Peyer's patch (tissue), 4 donors: ENCODE data around the gene TMEM132A.

Source experiments
- CTCF ChIP-seq, 6 experiments: fragments of 450-650 bp in 4 of 6; fragments of 200-600 bp in 2 of 6; sonication (generic) in 1 of 6; IDR thresholded peaks; one replicate each; pipeline ENCODE4 v1.5.1; 2017 to 2019; ENCODE audit warnings: antibody characterized with exemption in 6 of 6, mild to moderate bottlenecking in 3 of 6, moderate library complexity in 1 of 6
- POLR2A ChIP-seq, 2 donors: fragments of 450-650 bp; IDR thresholded peaks; one replicate each; pipeline ENCODE4 v1.5.1; 2017; ENCODE audit warnings: antibody characterized with exemption in 2 of 2, mild to moderate bottlenecking in 2 of 2, moderate library complexity in 2 of 2

GRCh38 chr11:60951606-60951903 is 27.3 kb downstream of the TMEM132A start:
- TF ChIP-seq CTCF (IDR thresholded peaks at IDR 0.05) (no peak), POLR2A (IDR thresholded peaks at IDR 0.05) (no peak)
